Stimulated activated effector memory CD8-positive, alpha-beta T cell treated with anti-CD3 and anti-CD28 coated beads, Interleukin-12 subunit alpha, Interleukin-12 subunit beta, amount 100 ng/mL, for 72 hours (primary cell): ENCODE data around the gene IER5.
A peak's percentile ranks its signal among the peaks of the same experiment; 100 is the strongest.
"Not testable (repeated sequence)": the region's sequence is repeated elsewhere in the genome, so short reads cannot be mapped to it uniquely, and the experiment has no call there.

ENCODE experiments used
- ATAC-seq: fragments of 150-1000 bp; cut with Tn5 transposase; 2 replicates; pipeline ENCODE4 v1.10.0; 2021
- DNase-seq, 2 donors: peaks; one replicate each; pipeline ENCODE4 v3.0.0; 2021 to 2022; ENCODE audit warnings: low spot score in 2 of 2
- H3K27ac Mint-ChIP-seq: one replicate; pipeline ENCODE4 v1.8.0; 2022; ENCODE audit warnings: mild to moderate bottlenecking, mixed read lengths
- H3K36me3 Mint-ChIP-seq: one replicate; pipeline ENCODE4 v1.8.0; 2022; ENCODE audit warnings: mild to moderate bottlenecking, mixed read lengths
- H3K4me1 Mint-ChIP-seq: one replicate; pipeline ENCODE4 v1.8.0; 2022; ENCODE audit warnings: mixed read lengths
- H3K4me3 Mint-ChIP-seq: one replicate; pipeline ENCODE4 v1.8.0; 2022; ENCODE audit warnings: mild to moderate bottlenecking, mixed read lengths
- H3K9me3 Mint-ChIP-seq: one replicate; pipeline ENCODE4 v1.8.0; 2022; ENCODE audit warnings: mixed read lengths

Gene IER5

GRCh38 chr1:181088079-181089016, at the start of gene IER5:
IER5 (plus strand) TSS chr1:181088700; CDS start chr1:181088903, 203 bp downstream.
- Mint-ChIP-seq H3K4me1 (peaks cover 47% of the 10 kb centered on the region), H3K4me3 (peak within 1 kb of the TSS; percentile 92), H3K36me3 (peaks cover 56% of the 10 kb centered on the region), H3K9me3 (no peaks in the 10 kb centered on the region), H3K27ac (peak within 1 kb of the TSS; percentile 98)
- ATAC-seq = peak; percentile 85
- peak; percentile 96 to 99 for DNase-seq

GRCh38 chr1:181040284-181040865, 48.1 kb upstream of the IER5 start:
- ATAC-seq (no peak), DNase-seq (no peak)
- peaks cover 61% of the 10 kb centered on the region for H3K36me3 Mint-ChIP-seq
- no peak overlapping the region for H3K4me3 Mint-ChIP-seq
- no peaks in the 10 kb centered on the region for H3K9me3 Mint-ChIP-seq
- peak overlapping the region; percentile 66 for H3K27ac Mint-ChIP-seq
- H3K4me1 Mint-ChIP-seq = peaks cover 84% of the 10 kb centered on the region

- peaks cover 63% of the 10 kb centered on the region for H3K36me3 Mint-ChIP-seq
- ATAC-seq (no peak), DNase-seq (no peak)
- peaks cover 63% of the 10 kb centered on the region for H3K4me1 Mint-ChIP-seq
- peak overlapping the region; percentile 36 for H3K4me3 Mint-ChIP-seq
- no peaks in the 10 kb centered on the region for H3K9me3 Mint-ChIP-seq
- H3K27ac Mint-ChIP-seq = peak overlapping the region; percentile 98
Measured at GRCh38 chr1:181043025-181043888, 45.2 kb upstream of the IER5 start.

GRCh38 chr1:181044449-181044966, 44.0 kb upstream of the IER5 start:
- Mint-ChIP-seq H3K4me1 (peaks cover 54% of the 10 kb centered on the region), H3K27ac (peak overlapping the region; percentile 98), H3K36me3 (peaks cover 66% of the 10 kb centered on the region), H3K9me3 (no peaks in the 10 kb centered on the region), H3K4me3 (peak overlapping the region; percentile 76)
- DNase-seq = peak; percentile 47 to 81
- peak; percentile 100 for ATAC-seq

GRCh38 chr1:181045946-181046345, 42.6 kb upstream of the IER5 start:
- peaks cover 48% of the 10 kb centered on the region for H3K4me1 Mint-ChIP-seq
- not testable (repeated sequence) for DNase-seq, H3K9me3 Mint-ChIP-seq, H3K27ac Mint-ChIP-seq, ATAC-seq, H3K4me3 Mint-ChIP-seq
- peaks cover 66% of the 10 kb centered on the region for H3K36me3 Mint-ChIP-seq

- Mint-ChIP-seq H3K27ac (peak overlapping the region; percentile 53), H3K4me3 (no peak overlapping the region), H3K36me3 (peaks cover 69% of the 10 kb centered on the region)
Measured at GRCh38 chr1:181049378-181049777, 39.1 kb upstream of the IER5 start.

GRCh38 chr1:181050922-181051321, 37.6 kb upstream of the IER5 start:
- ATAC-seq (no peak), DNase-seq (no peak)
- H3K9me3 Mint-ChIP-seq = no peaks in the 10 kb centered on the region
- no peak overlapping the region for H3K4me3 Mint-ChIP-seq
- H3K4me1 Mint-ChIP-seq = peaks cover 18% of the 10 kb centered on the region
- H3K36me3 Mint-ChIP-seq = peaks cover 68% of the 10 kb centered on the region
- H3K27ac Mint-ChIP-seq = peak overlapping the region; percentile 3

More at GRCh38 chr1:181049378-181049777, 39.1 kb upstream of the IER5 start:
- Mint-ChIP-seq H3K4me1 (peaks cover 29% of the 10 kb centered on the region), H3K9me3 (no peaks in the 10 kb centered on the region)
- DNase-seq = no peak
- ATAC-seq = no peak

GRCh38 chr1:181056560-181056959, 31.9 kb upstream of the IER5 start:
- peaks cover 6% of the 10 kb centered on the region for H3K4me1 Mint-ChIP-seq
- no peak overlapping the region for H3K4me3 Mint-ChIP-seq
- H3K27ac Mint-ChIP-seq = peak overlapping the region; percentile 65
- ATAC-seq = no peak
- no peak for DNase-seq
- peaks cover 39% of the 10 kb centered on the region for H3K36me3 Mint-ChIP-seq
- peaks cover 7% of the 10 kb centered on the region for H3K9me3 Mint-ChIP-seq

- ATAC-seq (no peak), DNase-seq (no peak)
- peaks cover 36% of the 10 kb centered on the region for H3K36me3 Mint-ChIP-seq
- H3K9me3 Mint-ChIP-seq = peaks cover 7% of the 10 kb centered on the region
- H3K27ac Mint-ChIP-seq = peak overlapping the region; percentile 65
- H3K4me3 Mint-ChIP-seq = no peak overlapping the region
- peaks cover 10% of the 10 kb centered on the region for H3K4me1 Mint-ChIP-seq
Measured at GRCh38 chr1:181057079-181057478, 31.4 kb upstream of the IER5 start.

- Mint-ChIP-seq H3K27ac (no peak overlapping the region), H3K9me3 (peaks cover 7% of the 10 kb centered on the region), H3K36me3 (peaks cover 17% of the 10 kb centered on the region), H3K4me1 (peaks cover 29% of the 10 kb centered on the region), H3K4me3 (no peak overlapping the region)
- DNase-seq = no peak
- no peak for ATAC-seq
Measured at GRCh38 chr1:181059435-181059834, 29.1 kb upstream of the IER5 start.

- no peak overlapping the region for H3K4me3 Mint-ChIP-seq
- ATAC-seq (no peak), DNase-seq (no peak)
- no peak overlapping the region for H3K27ac Mint-ChIP-seq
- peaks cover 11% of the 10 kb centered on the region for H3K36me3 Mint-ChIP-seq
- peaks cover 7% of the 10 kb centered on the region for H3K9me3 Mint-ChIP-seq
- H3K4me1 Mint-ChIP-seq = peaks cover 31% of the 10 kb centered on the region
Measured at GRCh38 chr1:181060066-181060465, 28.4 kb upstream of the IER5 start.

GRCh38 chr1:181060947-181061346, 27.6 kb upstream of the IER5 start:
- peaks cover 31% of the 10 kb centered on the region for H3K4me1 Mint-ChIP-seq
- not testable (repeated sequence) for H3K27ac Mint-ChIP-seq, DNase-seq, H3K36me3 Mint-ChIP-seq, ATAC-seq, H3K4me3 Mint-ChIP-seq, H3K9me3 Mint-ChIP-seq

GRCh38 chr1:181061487-181061886, 27.0 kb upstream of the IER5 start:
- peaks cover 7% of the 10 kb centered on the region for H3K9me3 Mint-ChIP-seq
- H3K27ac Mint-ChIP-seq = no peak overlapping the region
- H3K4me1 Mint-ChIP-seq = peaks cover 31% of the 10 kb centered on the region
- peak overlapping the region; percentile 77 for H3K4me3 Mint-ChIP-seq
- DNase-seq = no peak
- ATAC-seq = no peak
- H3K36me3 Mint-ChIP-seq = peaks cover 9% of the 10 kb centered on the region

GRCh38 chr1:181061891-181062835, 26.3 kb upstream of the IER5 start:
- Mint-ChIP-seq H3K9me3 (peaks cover 7% of the 10 kb centered on the region), H3K27ac (peak overlapping the region; percentile 97), H3K4me1 (peaks cover 31% of the 10 kb centered on the region), H3K4me3 (peak overlapping the region; percentile 77), H3K36me3 (peaks cover 2% of the 10 kb centered on the region)
- peak; percentile 78 for ATAC-seq
- DNase-seq = peak in 1 of 2 donors; percentile 74
